A549 (cell line): Measurements from ENCODE around the gene ZNF143. TPM values are rescaled to one million over a fixed set of nuclear protein-coding genes. Genes with fewer than 3 reads are reported as not detected.

Experiments
- ATAC-seq, 2 experiments: fragments of 200-7000 bp in 1 of 2; fragments of >200 bp in 1 of 2; cut with Nextera tagmentation in 1 of 2; cut with Tn5 transposase in 1 of 2; 3 replicates each; pipeline versions ENCODE4 v1.8.0 to v1.9.1; 2018 to 2020; ENCODE audit warnings: mild to moderate bottlenecking in 1 of 2, moderate library complexity in 1 of 2
- CTCF ChIA-PET: fragments of 300-600 bp; sonication (Branson Sonifier 250); formaldehyde crosslinking; extraction: SDS; loops from one replicate; lab custom pipeline; 2021; ENCODE audit warnings: antibody characterized with exemption, inconsistent platforms; lab: Yijun Ruan, JAX
- POLR2A ChIA-PET: fragments of 350-600 bp; formaldehyde crosslinking; extraction: SDS; loops from one replicate; lab custom pipeline; 2021; ENCODE audit warnings: antibody characterized with exemption, inconsistent platforms; lab: Yijun Ruan, JAX
- DNase-seq, 2 experiments: peaks; one replicate each; pipeline versions ENCODE4 v3.0.0 to v3.0.0-alpha.2; 2011 to 2016; ENCODE audit warnings: low read depth in 1 of 2, low spot score in 1 of 2
- FAIRE-seq: peaks from 2 replicates; lab custom pipeline; 2011; peaks lifted over from hg19 to GRCh38; lab: Jason Lieb, UNC
- H3K27ac ChIP-seq, 2 experiments: fragments of >200 bp; sonication (Bioruptor Twin); formaldehyde crosslinking; 3 replicates each; pipeline ENCODE4 v1.5.1; 2016 to 2017
- H3K4me1 ChIP-seq: fragments of >200 bp; sonication (Bioruptor Twin); formaldehyde crosslinking; 3 replicates; pipeline ENCODE4 v1.6.1; 2016
- H3K4me2 ChIP-seq: fragments of >200 bp; sonication (Bioruptor Twin); formaldehyde crosslinking; 3 replicates; pipeline ENCODE4 v1.6.1; 2016
- H3K4me3 ChIP-seq: fragments of >200 bp; sonication (Bioruptor Twin); formaldehyde crosslinking; 3 replicates; pipeline ENCODE4 v1.5.1; 2016
- H3K9me3 ChIP-seq: fragments of >200 bp; sonication (Bioruptor Twin); formaldehyde crosslinking; 3 replicates; pipeline ENCODE4 v1.6.1; 2016
- CBX2 ChIP-seq: fragments of 200-600 bp; sonication (generic); IDR thresholded peaks from 2 replicates; pipeline ENCODE4 v1.6.1; 2016; ENCODE audit warnings: low read depth, mild to moderate bottlenecking, borderline replicate concordance
- CHD2 ChIP-seq: fragments of 150-350 bp; IDR thresholded peaks from 2 replicates; pipeline ENCODE4 v1.6.1; 2014; ENCODE audit warnings: low read length; ENCODE audit not compliant: partially characterized antibody
- CHD4 ChIP-seq: fragments of 200-600 bp; sonication (generic); IDR thresholded peaks from 2 replicates; pipeline ENCODE4 v1.6.1; 2016; ENCODE audit warnings: antibody characterized with exemption, mild to moderate bottlenecking, borderline replicate concordance
- EHMT2 ChIP-seq: fragments of 200-600 bp; sonication (generic); IDR thresholded peaks from 2 replicates; pipeline ENCODE4 v1.6.1; 2016; ENCODE audit warnings: antibody characterized with exemption, low read depth, mild to moderate bottlenecking, moderate library complexity
- ESRRA ChIP-seq: fragments of 150-350 bp; IDR thresholded peaks from 2 replicates; pipeline ENCODE4 v1.6.1; 2014; ENCODE audit warnings: mild to moderate bottlenecking, low read length, borderline replicate concordance
- FOSB ChIP-seq: fragments of 250-450 bp; sonication (Bioruptor Pico); IDR thresholded peaks from 2 replicates; pipeline ENCODE4 v1.5.0; 2020; ENCODE audit warnings: mild to moderate bottlenecking, moderate library complexity
- GATA3 ChIP-seq: IDR thresholded peaks from 2 replicates; pipeline ENCODE4 v1.6.1; 2012; ENCODE audit warnings: borderline replicate concordance
- HDAC2 ChIP-seq: fragments of 200-600 bp; sonication (generic); IDR thresholded peaks from 2 replicates; pipeline ENCODE4 v1.6.1; 2016
- HEYL ChIP-seq: fragments of 250-450 bp; sonication (Bioruptor Pico); IDR thresholded peaks from 2 replicates; pipeline ENCODE4 v1.8.0; 2021; ENCODE audit warnings: mild to moderate bottlenecking, moderate library complexity
- HOXA7 ChIP-seq: fragments of 250-450 bp; sonication (Bioruptor Pico); IDR thresholded peaks from 2 replicates; pipeline ENCODE4 v1.5.0; 2020; ENCODE audit warnings: mild to moderate bottlenecking, moderate library complexity
- HOXB5 ChIP-seq: fragments of 250-450 bp; sonication (Bioruptor Pico); IDR thresholded peaks from 2 replicates; pipeline ENCODE4 v1.5.0; 2020; ENCODE audit warnings: mild to moderate bottlenecking, moderate library complexity
- JUNB ChIP-seq: fragments of >200 bp; sonication (Bioruptor Twin); formaldehyde crosslinking; IDR thresholded peaks from 2 replicates; pipeline ENCODE4 v1.6.1; 2016
- MAFK ChIP-seq: fragments of 450-650 bp; IDR thresholded peaks from 2 replicates; pipeline ENCODE4 v1.6.1; 2014; ENCODE audit not compliant: partially characterized antibody
- MYC ChIP-seq: IDR thresholded peaks from 2 replicates; pipeline ENCODE4 v1.6.1; 2012; ENCODE audit warnings: mild to moderate bottlenecking, inconsistent platforms, low read length, improper control_type of control experiment, borderline replicate concordance
- NPAS2 ChIP-seq: fragments of 250-450 bp; sonication (Bioruptor Pico); IDR thresholded peaks from 2 replicates; pipeline ENCODE4 v1.8.0; 2022; ENCODE audit warnings: mild to moderate bottlenecking, moderate library complexity, borderline replicate concordance
- NR3C1 ChIP-seq: fragments of >200 bp; sonication (Bioruptor Twin); formaldehyde crosslinking; IDR thresholded peaks from 3 replicates; pipeline ENCODE4 v1.6.1; 2017
- POLR2A ChIP-seq: IDR thresholded peaks from 2 replicates; pipeline ENCODE4 v1.6.1; 2012; ENCODE audit warnings: mild to moderate bottlenecking, low read length
- RNF2 ChIP-seq: fragments of 200-600 bp; sonication (generic); IDR thresholded peaks from 2 replicates; pipeline ENCODE4 v1.6.1; 2016; ENCODE audit warnings: low read depth, mild to moderate bottlenecking, antibody characterized with exemption, moderate library complexity, borderline replicate concordance
- SREBF2 ChIP-seq: fragments of 450-650 bp; IDR thresholded peaks from 2 replicates; pipeline ENCODE4 v1.6.1; 2014; ENCODE audit warnings: mild to moderate bottlenecking, moderate library complexity
- TFCP2L1 ChIP-seq: fragments of 250-450 bp; sonication (Bioruptor Pico); IDR thresholded peaks from 2 replicates; pipeline ENCODE4 v1.5.0; 2021; ENCODE audit warnings: mild to moderate bottlenecking
- ZC3H11A ChIP-seq: fragments of 450-650 bp; IDR thresholded peaks from 2 replicates; pipeline ENCODE4 v1.6.1; 2014; ENCODE audit warnings: antibody characterized with exemption, mild to moderate bottlenecking
- ZFP36 ChIP-seq: fragments of 450-650 bp; IDR thresholded peaks from 2 replicates; pipeline ENCODE4 v1.6.1; 2014; ENCODE audit warnings: borderline replicate concordance; ENCODE audit not compliant: partially characterized antibody
- WGBS: methylation state at CpG from one replicate; pipeline ENCODE4 v1.1.6; 2017; ENCODE audit errors: missing lambda C conversion rate; 5-methylcytosine and 5-hydroxymethylcytosine counted together
- polyA plus RNA-seq, 4 experiments: library from polyadenylated mRNA; depleted of rRNA in 3 of 4; stranded (reverse); fragments of >200 nt; fragmentation: RNase III in 1 of 4; extraction: RNeasy Plus Mini Kit Qiagen cat#74134 plus additional on column Dnase treatment in 1 of 4; gene quantifications; 2 replicates in 3 of 4; 3 replicates in 1 of 4; pipeline ENCODE4 v1.2.3, GENCODE V29; 2011 to 2017
- TF ChIP-seq, protein P1 (sequence below): fragments of >200 bp; sonication (Bioruptor Twin); formaldehyde crosslinking; IDR thresholded peaks from 2 replicates; pipeline ENCODE4 v1.6.1; 2016
- TF ChIP-seq, protein P2 (sequence below): fragments of 200-600 bp; sonication (generic); IDR thresholded peaks from 2 replicates; pipeline ENCODE4 v1.6.1; 2016; ENCODE audit warnings: antibody characterized with exemption, mild to moderate bottlenecking, moderate library complexity
- TF ChIP-seq, protein P3 (sequence below): fragments of 250-450 bp; sonication (Bioruptor Pico); IDR thresholded peaks from 2 replicates; pipeline ENCODE4 v1.5.0; 2021; ENCODE audit warnings: mild to moderate bottlenecking, moderate library complexity, borderline replicate concordance
- TF ChIP-seq, protein P4 (sequence below): IDR thresholded peaks from 2 replicates; pipeline ENCODE4 v1.6.1; 2012; ENCODE audit warnings: low read depth, borderline replicate concordance

The ZNF143 gene
- polyA plus RNA-seq, 2 of the 4 experiments (the other 2 are of a cell fraction): 14.4 to 38.4 TPM

DNA sequence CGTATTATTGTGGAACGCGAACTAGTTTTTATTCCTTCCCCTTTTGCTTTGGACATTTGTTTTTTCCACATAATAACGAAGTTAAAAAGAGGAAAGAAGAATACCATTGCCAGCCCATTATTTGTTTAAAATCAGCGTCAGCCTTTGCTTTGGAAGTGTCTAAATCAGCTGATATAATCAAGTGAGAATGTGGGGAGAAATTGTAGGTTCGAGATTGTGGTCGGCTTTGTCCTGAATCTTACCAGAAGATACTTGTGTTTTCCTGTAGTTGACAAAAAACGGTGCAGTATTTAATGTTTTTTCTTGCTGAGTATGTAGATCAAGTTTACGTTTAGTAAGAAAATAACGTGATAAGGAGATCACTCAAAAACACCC lies 935 bp downstream of the ZNF143 start:
- TF ChIP-seq EHMT2 (no peak), SREBF2 (no peak), ZC3H11A (no peak), CHD4 (no peak), HDAC2 (no peak), ESRRA (no peak), MYC (no peak), ZFP36 (no peak), HEYL (CRISPR knock-in tag) (no peak), MAFK (peak; percentile 69), RNF2 (no peak), NPAS2 (no peak), POLR2A (no peak), NR3C1 (no peak), HOXA7 (CRISPR knock-in tag) (peak; percentile 74), HOXB5 (CRISPR knock-in tag) (no peak), GATA3 (no peak), CHD2 (no peak), FOSB (CRISPR knock-in tag) (peak; percentile 77), CBX2 (no peak), JUNB (no peak), TFCP2L1 (no peak)
- TF ChIP-seq, protein P1, sequence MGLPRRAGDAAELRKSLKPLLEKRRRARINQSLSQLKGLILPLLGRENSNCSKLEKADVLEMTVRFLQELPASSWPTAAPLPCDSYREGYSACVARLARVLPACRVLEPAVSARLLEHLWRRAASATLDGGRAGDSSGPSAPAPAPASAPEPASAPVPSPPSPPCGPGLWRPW: no peak
- TF ChIP-seq, protein P2, sequence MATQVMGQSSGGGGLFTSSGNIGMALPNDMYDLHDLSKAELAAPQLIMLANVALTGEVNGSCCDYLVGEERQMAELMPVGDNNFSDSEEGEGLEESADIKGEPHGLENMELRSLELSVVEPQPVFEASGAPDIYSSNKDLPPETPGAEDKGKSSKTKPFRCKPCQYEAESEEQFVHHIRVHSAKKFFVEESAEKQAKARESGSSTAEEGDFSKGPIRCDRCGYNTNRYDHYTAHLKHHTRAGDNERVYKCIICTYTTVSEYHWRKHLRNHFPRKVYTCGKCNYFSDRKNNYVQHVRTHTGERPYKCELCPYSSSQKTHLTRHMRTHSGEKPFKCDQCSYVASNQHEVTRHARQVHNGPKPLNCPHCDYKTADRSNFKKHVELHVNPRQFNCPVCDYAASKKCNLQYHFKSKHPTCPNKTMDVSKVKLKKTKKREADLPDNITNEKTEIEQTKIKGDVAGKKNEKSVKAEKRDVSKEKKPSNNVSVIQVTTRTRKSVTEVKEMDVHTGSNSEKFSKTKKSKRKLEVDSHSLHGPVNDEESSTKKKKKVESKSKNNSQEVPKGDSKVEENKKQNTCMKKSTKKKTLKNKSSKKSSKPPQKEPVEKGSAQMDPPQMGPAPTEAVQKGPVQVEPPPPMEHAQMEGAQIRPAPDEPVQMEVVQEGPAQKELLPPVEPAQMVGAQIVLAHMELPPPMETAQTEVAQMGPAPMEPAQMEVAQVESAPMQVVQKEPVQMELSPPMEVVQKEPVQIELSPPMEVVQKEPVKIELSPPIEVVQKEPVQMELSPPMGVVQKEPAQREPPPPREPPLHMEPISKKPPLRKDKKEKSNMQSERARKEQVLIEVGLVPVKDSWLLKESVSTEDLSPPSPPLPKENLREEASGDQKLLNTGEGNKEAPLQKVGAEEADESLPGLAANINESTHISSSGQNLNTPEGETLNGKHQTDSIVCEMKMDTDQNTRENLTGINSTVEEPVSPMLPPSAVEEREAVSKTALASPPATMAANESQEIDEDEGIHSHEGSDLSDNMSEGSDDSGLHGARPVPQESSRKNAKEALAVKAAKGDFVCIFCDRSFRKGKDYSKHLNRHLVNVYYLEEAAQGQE: no peak
- TF ChIP-seq, protein P3, sequence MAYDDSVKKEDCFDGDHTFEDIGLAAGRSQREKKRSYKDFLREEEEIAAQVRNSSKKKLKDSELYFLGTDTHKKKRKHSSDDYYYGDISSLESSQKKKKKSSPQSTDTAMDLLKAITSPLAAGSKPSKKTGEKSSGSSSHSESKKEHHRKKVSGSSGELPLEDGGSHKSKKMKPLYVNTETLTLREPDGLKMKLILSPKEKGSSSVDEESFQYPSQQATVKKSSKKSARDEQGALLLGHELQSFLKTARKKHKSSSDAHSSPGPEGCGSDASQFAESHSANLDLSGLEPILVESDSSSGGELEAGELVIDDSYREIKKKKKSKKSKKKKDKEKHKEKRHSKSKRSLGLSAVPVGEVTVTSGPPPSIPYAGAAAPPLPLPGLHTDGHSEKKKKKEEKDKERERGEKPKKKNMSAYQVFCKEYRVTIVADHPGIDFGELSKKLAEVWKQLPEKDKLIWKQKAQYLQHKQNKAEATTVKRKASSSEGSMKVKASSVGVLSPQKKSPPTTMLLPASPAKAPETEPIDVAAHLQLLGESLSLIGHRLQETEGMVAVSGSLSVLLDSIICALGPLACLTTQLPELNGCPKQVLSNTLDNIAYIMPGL (CRISPR knock-in tag): no peak
- TF ChIP-seq, protein P4, sequence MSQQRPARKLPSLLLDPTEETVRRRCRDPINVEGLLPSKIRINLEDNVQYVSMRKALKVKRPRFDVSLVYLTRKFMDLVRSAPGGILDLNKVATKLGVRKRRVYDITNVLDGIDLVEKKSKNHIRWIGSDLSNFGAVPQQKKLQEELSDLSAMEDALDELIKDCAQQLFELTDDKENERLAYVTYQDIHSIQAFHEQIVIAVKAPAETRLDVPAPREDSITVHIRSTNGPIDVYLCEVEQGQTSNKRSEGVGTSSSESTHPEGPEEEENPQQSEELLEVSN: no peak
- peak; percentile 13 to 33 for DNase-seq
- CTCF ChIA-PET: no interaction called here
- Histone ChIP-seq H3K4me2 (peak overlapping the region; percentile 88), H3K9me3 (no peaks in the 10 kb centered on the region), H3K4me3 (peak overlapping the region; percentile 83), H3K4me1 (peaks cover 20% of the 10 kb centered on the region), H3K27ac (peak overlapping the region; percentile 93 to 99)
- no peak for ATAC-seq
- WGBS: 2% methylated on average over 10 of the region's 10 CpGs
- POLR2A ChIA-PET: interaction anchor here (0.8 to 4.0 kb wide), 13 partner anchors 12 to 228 kb away, joined by 3 to 46 read pairs (median 8); partner anchors contain the start of genes IPO7 and WEE1
- no peak for FAIRE-seq
